SIG-M5 treated with dmso at 0.1 percent for 504 hours (cell line): Measurements from ENCODE around the gene CCIN.

ENCODE experiments used
- DNase-seq: peaks from one replicate; lab custom pipeline; 2025; ENCODE audit not compliant: unreplicated experiment; lab: John Stamatoyannopoulos, UW

CCIN gene

DNA sequence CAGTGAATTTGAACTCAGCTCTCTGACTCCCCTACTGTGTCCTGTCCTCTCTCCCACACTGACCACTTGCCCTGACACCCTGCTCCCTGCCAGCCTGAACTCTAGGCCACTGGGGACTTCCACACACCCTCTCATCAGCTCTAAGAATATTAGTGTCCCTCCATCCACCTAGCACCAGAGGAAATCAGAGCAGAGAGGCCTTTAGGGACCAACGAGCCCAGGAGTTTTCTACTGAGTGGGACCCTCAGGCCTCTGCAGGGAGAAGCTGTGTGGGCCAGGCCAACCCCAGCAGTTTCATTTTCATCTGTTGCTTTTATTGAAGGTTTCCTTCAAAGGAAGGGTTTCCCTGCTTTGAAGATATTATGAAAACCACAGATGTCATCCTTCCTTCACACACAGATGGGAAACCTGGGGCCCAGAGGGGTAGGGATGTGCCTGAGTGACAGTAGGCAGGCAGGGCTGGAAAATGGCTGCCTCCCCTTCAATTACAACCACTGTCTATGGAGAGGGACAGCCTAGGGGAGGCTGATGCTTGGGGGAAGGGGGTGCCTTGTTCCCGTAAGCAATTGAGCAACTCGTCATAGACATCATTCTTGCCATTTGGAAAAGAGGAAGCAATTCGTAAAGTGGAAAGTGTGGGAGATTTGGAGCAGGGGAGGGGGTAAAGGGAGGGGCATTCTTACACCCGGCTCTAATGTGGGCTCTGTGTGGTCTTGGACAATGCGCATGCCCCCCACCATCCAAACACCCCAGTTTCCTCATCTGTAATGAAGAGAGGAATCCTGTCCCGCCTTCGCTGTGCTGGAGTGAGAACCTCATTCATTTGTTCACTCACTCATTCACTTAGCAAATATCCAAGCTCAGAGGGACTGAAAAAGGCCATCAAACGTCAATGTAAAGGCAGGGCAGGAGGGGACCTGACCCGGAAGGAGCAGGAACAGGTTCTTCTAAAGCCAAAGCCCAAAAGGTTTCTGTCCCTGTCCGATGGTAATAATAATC is 28.8 kb upstream of the CCIN start:
- DNase-seq: peak; percentile 81

DNA sequence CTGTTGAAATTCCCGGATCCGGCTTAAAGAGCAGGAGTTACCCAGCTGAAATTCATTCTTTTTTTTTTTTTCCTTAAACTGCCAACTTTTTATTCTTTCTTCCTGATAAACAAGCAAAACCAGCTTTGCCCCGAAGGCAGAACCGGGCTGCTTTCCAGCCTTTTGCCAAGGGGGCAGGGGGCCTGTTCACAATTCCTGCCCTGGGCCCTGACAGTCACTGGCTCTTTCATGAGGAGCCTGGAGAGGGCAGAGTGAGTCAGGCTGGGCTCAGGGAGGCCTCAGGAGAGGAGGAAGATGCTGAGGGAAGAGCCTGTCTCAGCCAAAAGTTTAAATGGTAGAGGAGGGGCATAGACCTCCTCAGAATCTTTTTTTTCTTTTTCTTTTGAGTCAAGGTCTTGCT is 27.9 kb upstream of the CCIN start:
- no peak for DNase-seq

- DNase-seq: no peak
Observed at GRCh38 chr9:36141761-36142160, 27.4 kb upstream of the CCIN start.

GRCh38 chr9:36142510-36143244 is 26.5 kb upstream of the CCIN start:
- DNase-seq: no peak

- DNase-seq: no peak
Observed at GRCh38 chr9:36143245-36143641, 25.9 kb upstream of the CCIN start.

GRCh38 chr9:36144309-36145232 is 24.6 kb upstream of the CCIN start:
- DNase-seq: no peak

- no peak for DNase-seq
Observed at GRCh38 chr9:36145970-36146369, 23.2 kb upstream of the CCIN start.

GRCh38 chr9:36146651-36147050 is 22.5 kb upstream of the CCIN start:
- DNase-seq: no peak

- no peak for DNase-seq
Observed at GRCh38 chr9:36147441-36148175, 21.6 kb upstream of the CCIN start.

- peak; percentile 35 for DNase-seq
Observed at GRCh38 chr9:36148311-36149051, 20.7 kb upstream of the CCIN start.

- no peak for DNase-seq
Observed at GRCh38 chr9:36149197-36149596, 20.0 kb upstream of the CCIN start.

DNA sequence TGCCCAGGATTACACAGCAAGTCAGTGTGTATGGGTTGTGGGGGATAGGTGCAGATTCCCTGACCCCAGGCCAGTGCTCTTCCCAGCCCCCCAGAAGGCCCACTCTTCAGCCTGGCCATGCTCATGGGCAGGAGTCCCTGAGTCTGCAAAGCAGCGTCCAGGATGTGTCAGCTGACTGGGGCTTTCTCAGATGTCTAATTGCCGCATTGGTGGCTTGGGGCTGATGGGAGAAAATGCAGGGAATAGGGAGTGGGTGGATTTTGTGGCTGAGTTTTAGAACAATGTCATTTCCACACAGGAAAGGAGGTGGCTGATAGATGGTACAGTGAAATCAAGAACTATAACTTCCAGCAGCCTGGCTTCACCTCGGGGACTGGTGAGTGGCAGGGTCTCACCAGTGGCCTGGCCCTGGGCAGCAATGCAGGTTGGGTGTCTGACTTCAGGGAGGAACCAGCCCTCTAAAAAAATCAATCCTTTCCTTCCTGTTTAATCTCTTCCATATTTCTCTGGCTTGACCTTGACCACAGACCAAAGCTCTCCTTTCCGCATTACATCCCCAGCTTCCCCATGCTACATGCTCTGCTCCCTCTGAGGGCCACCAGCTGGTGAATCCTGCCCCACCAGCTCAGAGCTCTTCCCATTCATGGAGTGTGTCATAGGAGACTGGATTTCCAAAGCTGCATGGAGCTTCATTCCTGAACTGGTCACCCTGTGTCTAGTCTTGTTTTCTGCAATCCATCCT is 18.4 kb upstream of the CCIN start:
- DNase-seq: no peak

DNA sequence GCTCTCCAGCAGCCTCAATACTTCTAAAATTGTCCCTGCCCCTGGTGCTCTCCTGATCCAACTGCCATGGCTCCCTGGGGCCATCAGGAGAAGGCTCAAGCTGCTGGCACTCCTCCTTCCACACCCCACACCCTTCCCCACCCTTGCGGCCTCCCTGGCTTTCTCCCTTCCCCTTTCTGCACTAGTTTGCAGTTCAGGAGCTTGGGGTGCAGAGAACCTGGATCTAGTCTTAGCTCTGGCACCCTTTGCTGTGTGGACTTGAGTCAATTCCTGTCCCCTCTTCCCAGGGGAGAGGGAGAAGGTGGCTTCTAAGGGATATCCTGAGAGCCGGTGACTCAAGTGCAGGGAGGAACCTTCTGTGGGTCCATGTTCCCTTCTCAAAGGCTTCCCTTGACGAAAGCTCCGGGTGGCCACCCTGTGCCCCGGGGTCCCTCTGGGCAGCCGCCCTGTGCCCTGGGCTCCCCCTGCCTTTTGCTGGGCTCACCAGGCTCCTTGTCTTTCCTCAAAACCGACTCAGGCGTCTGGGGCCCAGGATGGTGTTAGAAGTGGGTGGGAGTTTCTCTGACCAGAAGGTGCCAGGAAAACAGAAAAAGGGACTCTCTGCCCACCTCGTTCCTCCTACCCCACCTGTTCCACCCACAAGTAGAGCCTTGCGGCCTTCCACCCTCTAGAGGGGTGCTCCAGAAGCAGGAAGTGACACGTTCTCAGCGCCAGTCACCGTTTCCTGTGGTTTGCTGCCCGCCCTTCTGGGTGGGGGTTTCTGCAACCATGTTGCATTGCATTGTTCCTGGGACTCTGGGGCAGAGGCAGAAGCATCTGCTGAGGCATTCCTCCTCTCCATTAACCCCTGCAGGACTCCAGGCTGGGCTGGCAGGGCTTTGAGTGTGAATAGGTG is 17.6 kb upstream of the CCIN start:
- peak; percentile 92 for DNase-seq

GRCh38 chr9:36152741-36153438 is 16.3 kb upstream of the CCIN start:
- DNase-seq: no peak

DNA sequence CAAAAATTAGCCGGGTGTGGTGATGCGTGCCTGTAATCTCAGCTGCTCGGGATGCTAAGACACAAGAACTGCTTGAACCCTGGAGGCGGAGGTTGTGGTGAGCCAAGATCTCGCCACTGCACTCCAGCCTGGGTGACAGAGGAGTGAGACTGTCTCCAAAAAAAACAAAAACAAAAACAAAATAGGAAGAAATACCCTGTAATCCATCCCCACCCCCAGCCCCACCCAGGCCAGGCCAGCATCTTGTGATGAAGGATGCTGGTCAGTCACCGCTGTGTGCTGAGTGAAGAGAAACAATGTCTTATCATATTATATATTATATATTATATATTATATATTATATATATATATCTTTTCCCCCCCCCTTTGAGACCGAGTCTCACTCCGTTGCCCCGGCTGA is 15.4 kb upstream of the CCIN start:
- DNase-seq: no peak

GRCh38 chr9:36154331-36154952 is 14.7 kb upstream of the CCIN start:
- peak; percentile 73 for DNase-seq

GRCh38 chr9:36156116-36156515 is 13.1 kb upstream of the CCIN start:
- DNase-seq: no peak
